Measurements from ENCODE around the gene IGSF5.

DNA sequence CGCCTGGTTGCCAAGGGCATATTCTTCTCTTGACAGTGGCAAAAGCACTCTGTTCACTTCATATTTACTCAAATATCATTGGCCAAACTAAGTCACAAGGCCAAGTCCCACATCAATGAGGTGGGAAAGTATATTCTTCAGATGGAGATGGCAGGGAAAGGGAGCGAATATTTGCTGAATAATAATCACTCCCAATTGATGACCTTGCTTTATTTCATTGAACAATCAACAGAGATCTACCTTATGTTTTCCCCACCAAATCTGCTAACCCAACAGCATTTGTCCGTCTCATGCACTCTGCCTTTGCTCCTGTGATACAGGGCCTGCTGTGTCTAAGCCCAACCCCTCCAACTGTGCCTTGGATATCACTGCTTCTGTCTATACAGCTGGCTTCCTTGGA lies 77.1 kb downstream of the IGSF5 start:
- no peak for TF ChIP-seq EZH2 (IDR thresholded peaks at IDR 0.05; ENCODE audit: low read length, missing control alignments)
- TF ChIP-seq CTCF (conservative IDR thresholded peaks at IDR 0.05 in 1 of 2, IDR thresholded peaks at IDR 0.05 in 1 of 2; ENCODE audit: low read depth in 1 of 2, low read length in 2 of 2) = no peak

Measured in fibroblast of lung (primary cell).